Measurements from ENCODE around the gene MOB3C. TPM values are rescaled to one million over a fixed set of nuclear protein-coding genes. Genes with fewer than 3 reads are reported as not detected.

Gene MOB3C
- total RNA-seq (2022; extraction: Qiagen RNA extraction; ENCODE audit: low read depth) = 3.1 to 4.5 TPM (median 3.7 TPM) in 5 replicates

DNA sequence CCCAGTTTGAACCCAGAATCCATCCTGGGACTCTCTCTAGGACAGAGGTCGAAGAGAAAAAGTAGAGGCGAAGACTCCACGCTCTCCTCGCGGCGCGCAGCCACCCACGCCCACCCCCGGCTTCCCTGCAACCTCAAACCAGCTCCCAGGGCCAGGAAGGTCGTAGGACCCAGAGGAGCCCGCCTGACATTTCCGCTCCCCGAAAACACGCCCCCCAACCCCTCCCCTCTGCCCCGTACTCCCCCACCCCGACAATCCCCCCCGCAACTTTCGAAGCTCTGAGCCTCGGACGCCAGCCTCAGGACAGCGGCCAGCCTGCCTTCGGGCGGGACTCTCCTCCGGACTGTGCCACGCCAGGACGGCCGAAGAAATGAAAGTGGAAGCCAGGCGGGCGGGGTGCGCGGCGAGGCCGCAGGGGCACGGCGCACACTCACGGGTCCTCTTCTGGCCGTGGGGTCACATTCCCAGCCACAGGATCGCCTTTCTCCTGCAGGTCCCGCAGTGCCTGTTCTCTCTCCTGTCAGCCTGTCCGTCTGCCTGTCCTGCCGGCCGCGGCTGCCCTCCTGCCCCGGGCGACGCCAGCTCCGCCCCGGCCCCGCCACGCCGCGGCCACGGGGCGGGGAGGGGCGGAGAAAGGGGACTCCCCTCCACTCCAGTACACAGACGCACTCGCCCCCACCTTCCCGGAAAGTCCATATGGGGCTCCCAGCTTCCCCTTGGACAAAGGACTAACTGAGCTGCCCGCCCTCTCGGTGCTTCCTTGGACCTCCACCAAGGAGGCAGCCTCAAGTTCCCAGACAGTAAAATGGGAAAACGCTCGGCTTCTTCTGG lies at the start of gene MOB3C:
TSS of gene MOB3C (minus strand) at position 535 of the 831 bp plus-strand sequence. CDS start 3,490 bp downstream, outside the sequence.

DNA sequence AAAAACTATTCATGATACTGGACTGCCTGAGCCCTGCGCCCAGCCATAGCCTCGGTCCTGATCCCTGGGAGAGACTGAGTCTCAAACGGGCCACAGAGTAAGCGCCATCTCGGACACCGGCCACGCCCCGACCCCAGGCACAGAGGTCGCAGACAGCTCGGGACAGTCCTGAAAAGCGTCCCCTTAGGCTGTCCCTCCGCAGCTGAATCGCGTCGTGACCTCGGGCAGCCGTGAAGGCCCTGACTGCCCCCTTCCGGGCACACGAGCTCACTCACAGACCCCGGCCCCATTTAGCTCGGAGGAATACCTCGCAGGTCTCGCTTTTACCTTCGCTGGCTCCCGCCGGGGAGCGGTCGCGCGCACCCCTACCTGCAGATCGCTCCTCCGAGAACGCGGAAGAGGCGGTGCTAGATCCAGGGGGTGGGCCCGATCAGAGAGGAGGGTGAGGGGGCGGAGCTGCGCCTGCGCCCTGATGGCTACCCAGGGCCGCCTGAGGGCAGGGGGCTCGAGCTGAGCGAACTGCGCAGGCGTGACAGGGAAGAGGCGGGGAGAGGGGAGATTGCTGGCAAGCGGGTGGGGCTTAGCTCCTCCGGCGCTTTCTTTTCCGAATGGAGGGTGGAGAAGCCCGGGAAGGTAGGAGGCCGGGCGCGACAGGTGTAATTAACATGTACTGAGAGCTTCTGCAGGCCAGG lies 12.6 kb downstream of the MOB3C start, which contains the start of gene MKNK1:
TSS of gene MKNK1 (minus strand) at position 411 of the 692 bp plus-strand sequence. CDS start 20,941 bp downstream, outside the sequence.

Other genes starting within 250 kb of the MOB3C start
- 0.65 to 1.5 TPM (median 1.0 TPM) in 5 replicates for gene FAAH, start 222.5 kb downstream of the MOB3C start, total RNA-seq (2022; extraction: Qiagen RNA extraction; ENCODE audit: low read depth)
- gene DMBX1, start 127.0 kb downstream of the MOB3C start, total RNA-seq (2022; extraction: Qiagen RNA extraction; ENCODE audit: low read depth) = 0.51 to 1.2 TPM (median 0.99 TPM) in 5 replicates
- gene KNCN, start 65.2 kb downstream of the MOB3C start, total RNA-seq (2022; extraction: Qiagen RNA extraction; ENCODE audit: low read depth) = not detected in 5 replicates
- 18.2 to 21.2 TPM (median 19.5 TPM) in 5 replicates for gene MKNK1, start 12.5 kb downstream of the MOB3C start, total RNA-seq (2022; extraction: Qiagen RNA extraction; ENCODE audit: low read depth)
- 31.3 to 43.0 TPM (median 31.9 TPM) in 5 replicates for gene ATPAF1, start 51.6 kb upstream of the MOB3C start, total RNA-seq (2022; extraction: Qiagen RNA extraction; ENCODE audit: low read depth)
- gene TEX38, start 55.0 kb upstream of the MOB3C start, total RNA-seq (2022; extraction: Qiagen RNA extraction; ENCODE audit: low read depth) = not detected in 5 replicates
- 19.4 to 30.0 TPM (median 26.1 TPM) in 5 replicates for gene EFCAB14, start 102.3 kb upstream of the MOB3C start, total RNA-seq (2022; extraction: Qiagen RNA extraction; ENCODE audit: low read depth)
- not detected in 5 replicates for gene CYP4B1, start 182.2 kb upstream of the MOB3C start, total RNA-seq (2022; extraction: Qiagen RNA extraction; ENCODE audit: low read depth)